ENCODE measurements around the gene PCNX2.

DNA sequence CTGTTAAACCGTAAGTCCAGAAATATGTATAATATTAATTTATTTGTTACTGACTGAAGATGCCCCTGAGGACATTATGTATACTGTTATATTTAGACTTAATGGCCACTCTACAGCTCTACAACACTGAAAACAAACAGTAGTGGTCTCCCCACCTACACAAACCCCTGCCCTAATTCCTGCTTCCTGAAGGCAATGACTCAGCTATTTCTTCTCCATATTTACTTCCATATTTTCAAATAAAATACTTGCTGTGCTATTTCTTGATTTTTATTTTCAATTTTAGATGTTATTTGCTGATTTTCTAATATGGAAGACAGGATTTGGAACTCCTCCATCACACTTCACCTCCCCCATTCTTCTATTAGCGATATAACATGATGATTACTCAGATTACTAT lies 97.6 kb downstream of the PCNX2 start:
- TF ChIP-seq, protein P1, sequence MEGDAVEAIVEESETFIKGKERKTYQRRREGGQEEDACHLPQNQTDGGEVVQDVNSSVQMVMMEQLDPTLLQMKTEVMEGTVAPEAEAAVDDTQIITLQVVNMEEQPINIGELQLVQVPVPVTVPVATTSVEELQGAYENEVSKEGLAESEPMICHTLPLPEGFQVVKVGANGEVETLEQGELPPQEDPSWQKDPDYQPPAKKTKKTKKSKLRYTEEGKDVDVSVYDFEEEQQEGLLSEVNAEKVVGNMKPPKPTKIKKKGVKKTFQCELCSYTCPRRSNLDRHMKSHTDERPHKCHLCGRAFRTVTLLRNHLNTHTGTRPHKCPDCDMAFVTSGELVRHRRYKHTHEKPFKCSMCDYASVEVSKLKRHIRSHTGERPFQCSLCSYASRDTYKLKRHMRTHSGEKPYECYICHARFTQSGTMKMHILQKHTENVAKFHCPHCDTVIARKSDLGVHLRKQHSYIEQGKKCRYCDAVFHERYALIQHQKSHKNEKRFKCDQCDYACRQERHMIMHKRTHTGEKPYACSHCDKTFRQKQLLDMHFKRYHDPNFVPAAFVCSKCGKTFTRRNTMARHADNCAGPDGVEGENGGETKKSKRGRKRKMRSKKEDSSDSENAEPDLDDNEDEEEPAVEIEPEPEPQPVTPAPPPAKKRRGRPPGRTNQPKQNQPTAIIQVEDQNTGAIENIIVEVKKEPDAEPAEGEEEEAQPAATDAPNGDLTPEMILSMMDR (IDR thresholded peaks at IDR 0.05; ENCODE audit: insufficient read depth, low read length, poor library complexity, severe bottlenecking) = no peak
- no peak for TF ChIP-seq EZH2phosphoT487 (conservative IDR thresholded peaks at IDR 0.05; ENCODE audit: low read length)
